DMS 273 (cell line): ENCODE data around the gene ZNF217.
A peak's percentile ranks its signal among the peaks of the same experiment; 100 is the strongest.
"Not testable (repeated sequence)": the region's sequence is repeated elsewhere in the genome, so short reads cannot be mapped to it uniquely, and the experiment has no call there.

Source experiments
- DNase-seq: peaks from one replicate; lab custom pipeline; 2025; ENCODE audit not compliant: unreplicated experiment; lab: John Stamatoyannopoulos, UW

Gene ZNF217

GRCh38 chr20:53593466-53594007 is at the start of gene ZNF217:
Gene ZNF217 (minus strand): TSS chr20:53593839. CDS start chr20:53582826, 11,013 bp downstream.
- peak; percentile 85 for DNase-seq

GRCh38 chr20:53643031-53643832 is 49.6 kb upstream of the ZNF217 start:
- DNase-seq = no peak

GRCh38 chr20:53642196-53643030 is 48.8 kb upstream of the ZNF217 start:
- DNase-seq = peak; percentile 7

- no peak for DNase-seq
These were observed 46.2 kb upstream of the ZNF217 start for GRCh38 chr20:53639647-53640440.

- DNase-seq = no peak
These were observed 45.5 kb upstream of the ZNF217 start for GRCh38 chr20:53639128-53639527.

GRCh38 chr20:53637310-53637709 is 43.7 kb upstream of the ZNF217 start:
- DNase-seq = not testable (repeated sequence)

GRCh38 chr20:53636540-53637097 is 43.0 kb upstream of the ZNF217 start:
- DNase-seq = no peak

- DNase-seq = no peak
These were observed 41.6 kb upstream of the ZNF217 start for GRCh38 chr20:53635221-53635620.

GRCh38 chr20:53631909-53632662 is 38.4 kb upstream of the ZNF217 start:
- DNase-seq = no peak

GRCh38 chr20:53629436-53629835 is 35.8 kb upstream of the ZNF217 start:
- no peak for DNase-seq

- not testable (repeated sequence) for DNase-seq
These were observed 35.1 kb upstream of the ZNF217 start for GRCh38 chr20:53628758-53629157.

- no peak for DNase-seq
These were observed 34.4 kb upstream of the ZNF217 start for GRCh38 chr20:53628076-53628475.

GRCh38 chr20:53627001-53627400 is 33.4 kb upstream of the ZNF217 start:
- DNase-seq = not testable (repeated sequence)

GRCh38 chr20:53626584-53626983 is 32.9 kb upstream of the ZNF217 start:
- DNase-seq = no peak

- DNase-seq = no peak
These were observed 31.9 kb upstream of the ZNF217 start for GRCh38 chr20:53625311-53626129.

- DNase-seq = not testable (repeated sequence)
These were observed 31.2 kb upstream of the ZNF217 start for GRCh38 chr20:53624927-53625250.

- DNase-seq = peak; percentile 88
These were observed 30.0 kb upstream of the ZNF217 start for GRCh38 chr20:53623454-53624211.

- no peak for DNase-seq
These were observed 29.5 kb upstream of the ZNF217 start for GRCh38 chr20:53623134-53623453.
